Pulmonary artery endothelial cell (primary cell): Measurements from ENCODE around the gene TBC1D4. TPM values are rescaled to one million over a fixed set of nuclear protein-coding genes. Genes with fewer than 3 reads are reported as not detected.

Experiments used
- DNase-seq: peaks from one replicate; pipeline ENCODE4 v3.0.0-alpha.2; 2011; ENCODE audit warnings: low read depth, low spot score
- total RNA-seq: library from RNA; depleted of rRNA; stranded (reverse); fragments of >200 nt; gene quantifications from 2 replicates; pipeline ENCODE4 v1.2.3, GENCODE V29; 2014

Gene TBC1D4
- total RNA-seq, 1 donor from 2014 or later: 55.6 TPM

GRCh38 chr13:75393839-75394520 is 88.0 kb downstream of the TBC1D4 start:
- no peak for DNase-seq

GRCh38 chr13:75391432-75392100 is 90.4 kb downstream of the TBC1D4 start:
- DNase-seq: no peak

GRCh38 chr13:75390229-75390628 is 91.7 kb downstream of the TBC1D4 start:
- no peak for DNase-seq

GRCh38 chr13:75385708-75386083 is 96.3 kb downstream of the TBC1D4 start:
- DNase-seq: no peak

GRCh38 chr13:75384879-75385707 is 96.9 kb downstream of the TBC1D4 start:
- DNase-seq: no peak

- DNase-seq: no peak
These were observed 98.8 kb downstream of the TBC1D4 start for GRCh38 chr13:75383064-75383715.

GRCh38 chr13:75378301-75378700 is 103.7 kb downstream of the TBC1D4 start:
- DNase-seq: no peak

- no peak for DNase-seq
These were observed 105.1 kb downstream of the TBC1D4 start for GRCh38 chr13:75376792-75377402.

GRCh38 chr13:75375329-75375728 is 106.6 kb downstream of the TBC1D4 start:
- no peak for DNase-seq

- no peak for DNase-seq
These were observed 108.0 kb downstream of the TBC1D4 start for GRCh38 chr13:75373988-75374387.

- no peak for DNase-seq
These were observed 108.8 kb downstream of the TBC1D4 start for GRCh38 chr13:75372923-75373841.

- DNase-seq: no peak
These were observed 109.5 kb downstream of the TBC1D4 start for GRCh38 chr13:75372517-75372916.

- no peak for DNase-seq
These were observed 110.8 kb downstream of the TBC1D4 start for GRCh38 chr13:75371203-75371602.

- no peak for DNase-seq
These were observed 111.2 kb downstream of the TBC1D4 start for GRCh38 chr13:75370774-75371173.

- DNase-seq: no peak
These were observed 112.0 kb downstream of the TBC1D4 start for GRCh38 chr13:75369981-75370380.

GRCh38 chr13:75368167-75368566 is 113.8 kb downstream of the TBC1D4 start:
- peak; percentile 78 for DNase-seq

GRCh38 chr13:75366380-75367280 is 115.3 kb downstream of the TBC1D4 start:
- DNase-seq: no peak

GRCh38 chr13:75365724-75366173 is 116.2 kb downstream of the TBC1D4 start:
- DNase-seq: no peak

- DNase-seq: no peak
These were observed 117.7 kb downstream of the TBC1D4 start for GRCh38 chr13:75364131-75364713.
